ENCODE results near the gene CNTN2.

CNTN2 gene

DNA sequence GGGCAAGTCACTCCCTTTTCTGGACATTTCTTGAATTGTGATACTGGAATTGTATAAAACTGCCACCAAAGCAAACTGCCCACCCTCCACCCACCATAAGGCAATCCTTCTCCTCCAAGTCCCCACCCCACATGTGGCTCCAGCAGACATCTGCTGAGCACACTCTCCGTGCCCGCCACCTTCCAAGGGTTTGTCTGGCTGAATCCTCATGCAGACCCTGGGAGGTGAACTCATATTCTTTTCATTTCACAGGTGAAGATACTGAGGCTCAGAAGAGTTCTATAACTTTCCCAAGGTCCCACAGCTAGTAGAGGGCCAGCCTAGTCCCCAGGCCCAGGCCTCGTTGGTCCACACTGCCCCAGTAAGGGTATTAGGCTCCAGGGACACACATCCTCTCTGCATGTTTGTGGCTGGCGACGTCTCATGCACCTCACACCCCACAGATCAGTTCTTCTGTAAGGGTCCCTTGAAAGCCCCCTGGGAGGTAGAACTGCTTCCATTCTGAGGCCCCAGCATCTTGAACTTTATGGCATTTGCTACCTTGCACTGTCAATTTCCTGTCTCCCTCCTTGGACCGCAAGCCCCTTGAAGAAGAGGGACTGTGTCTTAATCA is 14.1 kb downstream of the CNTN2 start:
- DNase-seq (ENCODE audit: low read depth) = no peak

DNA sequence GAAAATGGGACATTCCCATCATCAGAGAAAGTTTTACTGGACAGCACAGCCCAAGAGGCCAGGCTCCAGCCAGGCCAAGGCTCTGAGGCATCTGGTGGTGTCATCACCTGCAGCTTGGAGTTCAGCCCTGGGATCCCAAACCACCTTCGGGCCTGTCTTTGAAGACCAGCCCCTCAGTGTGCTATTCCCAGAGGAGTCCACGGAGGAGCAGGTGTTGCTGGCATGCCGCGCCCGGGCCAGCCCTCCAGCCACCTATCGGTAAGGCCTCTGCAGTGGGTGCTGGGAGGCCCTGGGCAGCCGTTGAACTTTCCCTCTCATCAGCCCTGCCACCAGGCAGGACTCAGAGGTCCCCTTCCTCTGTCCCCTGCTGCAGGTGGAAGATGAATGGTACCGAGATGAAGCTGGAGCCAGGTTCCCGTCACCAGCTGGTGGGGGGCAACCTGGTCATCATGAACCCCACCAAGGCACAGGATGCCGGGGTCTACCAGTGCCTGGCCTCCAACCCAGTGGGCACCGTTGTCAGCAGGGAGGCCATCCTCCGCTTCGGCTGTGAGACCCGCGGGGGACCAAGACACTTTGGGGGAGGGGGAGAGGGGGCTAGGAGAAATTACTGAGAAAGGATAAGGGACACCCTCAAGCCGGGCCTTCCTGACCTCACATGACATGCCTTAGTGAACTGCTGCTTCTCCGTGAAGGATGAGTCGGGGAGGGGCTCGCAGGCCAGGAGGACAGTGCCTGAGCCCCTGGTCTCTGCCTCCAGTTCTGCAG is 15.0 kb downstream of the CNTN2 start:
- no peak for DNase-seq (ENCODE audit: low read depth)

DNA sequence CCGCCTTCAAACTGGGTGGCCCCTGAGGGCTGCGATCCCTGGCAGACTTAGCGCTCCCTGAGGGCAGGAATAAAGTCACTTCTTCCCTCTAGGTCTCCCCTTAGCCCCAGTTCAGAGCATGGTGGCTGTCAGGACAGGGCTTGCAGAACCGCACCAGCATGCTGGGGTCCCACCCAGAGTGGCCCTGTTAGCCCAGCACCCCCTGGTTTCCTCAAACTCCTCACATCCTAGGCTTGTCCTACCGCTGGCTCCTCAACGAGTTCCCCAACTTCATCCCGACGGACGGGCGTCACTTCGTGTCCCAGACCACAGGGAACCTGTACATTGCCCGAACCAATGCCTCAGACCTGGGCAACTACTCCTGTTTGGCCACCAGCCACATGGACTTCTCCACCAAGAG is 15.8 kb downstream of the CNTN2 start:
- no peak for DNase-seq (ENCODE audit: low read depth)

DNA sequence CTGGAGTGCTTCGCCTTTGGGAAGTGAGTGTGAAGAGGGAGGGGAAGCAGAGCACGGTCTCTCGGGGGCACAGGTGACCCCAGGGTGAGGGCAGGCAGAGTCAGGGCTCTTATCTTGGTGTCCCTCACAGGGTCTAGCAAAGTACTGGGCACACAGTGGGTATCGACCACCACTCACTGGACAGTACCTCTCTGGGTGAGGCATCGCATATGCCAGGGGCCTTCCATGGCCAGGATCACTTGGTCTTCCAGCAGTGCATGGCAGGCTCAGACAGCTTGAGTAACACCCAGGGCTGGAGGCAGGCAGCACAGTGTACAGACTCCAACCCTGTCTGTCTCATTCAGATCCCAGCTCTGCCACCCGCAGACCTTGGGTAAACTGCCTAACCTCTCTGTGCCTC is 16.6 kb downstream of the CNTN2 start:
- DNase-seq (ENCODE audit: low read depth) = no peak

DNA sequence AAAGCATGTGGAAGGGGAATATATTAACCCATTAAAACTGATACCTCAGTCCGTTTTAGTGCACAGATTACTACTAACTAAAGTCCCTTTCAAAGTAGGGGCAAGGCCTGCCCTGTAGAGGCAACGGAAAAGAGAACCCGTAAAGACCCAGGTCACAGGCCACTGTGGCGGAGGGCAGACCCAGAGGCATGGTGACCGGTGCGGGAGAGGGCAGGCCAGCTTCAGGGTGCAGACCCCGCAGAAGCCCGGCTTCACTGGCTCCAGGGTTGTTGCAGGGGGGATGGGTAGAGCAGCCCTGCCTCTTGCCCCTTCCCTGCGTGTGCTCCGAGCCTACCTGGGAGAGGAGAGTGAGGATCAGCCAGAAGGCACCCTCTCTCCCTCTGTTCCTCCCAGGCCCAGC is 17.7 kb downstream of the CNTN2 start:
- DNase-seq (ENCODE audit: low read depth) = no peak

DNA sequence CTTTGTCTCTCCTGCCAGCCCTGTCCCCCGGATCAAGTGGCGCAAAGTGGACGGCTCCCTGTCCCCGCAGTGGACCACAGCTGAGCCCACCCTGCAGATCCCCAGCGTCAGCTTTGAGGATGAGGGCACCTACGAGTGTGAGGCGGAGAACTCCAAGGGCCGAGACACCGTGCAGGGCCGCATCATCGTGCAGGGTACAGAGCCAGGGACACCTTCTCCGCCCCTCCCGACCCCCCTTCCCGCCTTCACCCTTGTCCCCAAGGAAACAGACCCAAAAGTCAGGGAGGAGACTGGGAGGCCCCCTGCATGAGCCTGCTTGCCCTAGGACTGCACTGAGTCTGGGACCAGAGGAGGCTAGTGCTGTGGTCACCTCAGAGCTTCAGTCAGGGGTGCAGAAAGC is 18.2 kb downstream of the CNTN2 start:
- no peak for DNase-seq (ENCODE audit: low read depth)

DNA sequence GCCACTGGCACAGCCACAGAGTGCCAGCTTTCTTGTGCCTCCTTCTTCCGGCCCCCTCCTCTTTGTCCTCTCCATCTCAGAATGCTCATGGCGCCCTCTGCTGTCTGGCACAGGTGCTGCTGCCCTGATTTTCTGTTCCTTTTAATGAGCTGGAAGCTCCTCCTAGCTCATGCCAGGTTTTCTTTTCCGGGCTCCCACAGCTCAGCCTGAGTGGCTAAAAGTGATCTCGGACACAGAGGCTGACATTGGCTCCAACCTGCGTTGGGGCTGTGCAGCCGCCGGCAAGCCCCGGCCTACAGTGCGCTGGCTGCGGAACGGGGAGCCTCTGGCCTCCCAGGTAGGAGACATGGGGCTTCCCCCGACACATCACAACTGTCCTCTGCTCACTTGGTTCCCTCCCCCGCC is 18.7 kb downstream of the CNTN2 start:
- DNase-seq (ENCODE audit: low read depth) = no peak

DNA sequence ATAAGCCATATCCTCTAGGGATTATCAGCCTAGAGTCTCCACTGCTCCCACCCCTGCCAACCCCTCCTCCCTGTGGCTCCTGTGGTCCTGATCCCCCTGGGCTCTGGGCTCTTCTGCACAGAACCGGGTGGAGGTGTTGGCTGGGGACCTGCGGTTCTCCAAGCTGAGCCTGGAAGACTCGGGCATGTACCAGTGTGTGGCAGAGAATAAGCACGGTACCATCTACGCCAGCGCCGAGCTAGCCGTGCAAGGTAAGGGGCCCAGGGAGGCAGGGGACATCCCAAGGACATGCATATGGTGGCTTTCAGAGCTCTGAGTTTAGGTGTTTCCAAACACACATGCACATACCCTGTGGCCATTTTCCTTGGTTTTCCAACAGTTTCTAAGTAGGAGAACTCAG is 19.3 kb downstream of the CNTN2 start:
- DNase-seq (ENCODE audit: low read depth) = no peak

DNA sequence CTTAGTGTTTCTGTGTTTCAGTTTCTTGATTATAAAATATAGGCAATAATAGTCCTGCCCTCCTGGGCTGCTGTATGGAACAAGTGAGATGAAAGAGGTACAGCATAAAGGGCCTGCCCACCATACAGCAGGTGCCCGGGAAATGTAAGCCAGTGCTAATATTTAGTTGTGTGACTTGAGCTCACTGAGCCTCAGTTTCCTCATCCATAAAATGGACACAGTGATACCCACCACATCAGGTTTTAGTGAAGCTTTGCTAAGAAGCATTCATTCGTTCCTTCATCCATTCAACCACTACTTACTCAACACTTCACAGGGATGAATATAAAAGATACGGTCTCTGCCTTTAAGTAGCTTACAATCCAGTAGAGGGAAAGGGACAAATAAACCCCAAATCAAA is 19.9 kb downstream of the CNTN2 start:
- DNase-seq (ENCODE audit: low read depth) = no peak

DNA sequence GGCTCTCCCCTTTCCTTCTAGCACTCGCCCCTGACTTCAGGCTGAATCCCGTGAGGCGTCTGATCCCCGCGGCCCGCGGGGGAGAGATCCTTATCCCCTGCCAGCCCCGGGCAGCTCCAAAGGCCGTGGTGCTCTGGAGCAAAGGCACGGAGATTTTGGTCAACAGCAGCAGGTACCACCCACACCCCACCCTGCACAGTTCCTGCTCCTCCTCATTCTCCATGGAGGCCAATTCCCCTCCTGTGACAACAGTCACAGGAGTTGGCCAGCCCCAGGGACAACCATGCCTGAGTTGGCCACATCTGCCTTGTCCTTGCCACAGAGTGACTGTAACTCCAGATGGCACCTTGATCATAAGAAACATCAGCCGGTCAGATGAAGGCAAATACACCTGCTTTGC is 21.3 kb downstream of the CNTN2 start:
- DNase-seq (ENCODE audit: low read depth) = no peak

DNA sequence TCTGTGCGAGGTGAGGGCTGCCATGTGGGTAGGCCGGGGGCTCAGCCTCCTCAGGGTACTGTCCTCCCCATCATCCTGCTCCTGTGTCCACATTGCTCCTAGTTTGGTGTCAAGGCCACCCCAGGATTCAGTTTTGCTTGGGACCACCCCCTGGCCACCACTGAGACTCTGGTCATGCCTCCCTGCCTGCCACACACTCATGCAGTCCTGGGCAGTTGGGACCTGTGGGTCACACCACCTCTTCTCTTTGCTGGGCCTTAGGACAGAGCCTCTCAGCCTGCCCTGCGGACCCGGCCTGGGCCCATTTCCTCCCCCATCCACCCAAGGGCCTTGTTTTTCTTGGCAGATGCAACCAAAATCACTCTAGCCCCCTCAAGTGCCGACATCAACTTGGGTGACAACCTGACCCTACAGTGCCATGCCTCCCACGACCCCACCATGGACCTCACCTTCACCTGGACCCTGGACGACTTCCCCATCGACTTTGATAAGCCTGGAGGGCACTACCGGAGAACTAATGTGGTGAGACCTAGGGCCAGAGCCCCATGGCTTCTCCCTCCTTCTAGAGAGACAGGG is 21.8 kb downstream of the CNTN2 start:
- DNase-seq (ENCODE audit: low read depth) = no peak

DNA sequence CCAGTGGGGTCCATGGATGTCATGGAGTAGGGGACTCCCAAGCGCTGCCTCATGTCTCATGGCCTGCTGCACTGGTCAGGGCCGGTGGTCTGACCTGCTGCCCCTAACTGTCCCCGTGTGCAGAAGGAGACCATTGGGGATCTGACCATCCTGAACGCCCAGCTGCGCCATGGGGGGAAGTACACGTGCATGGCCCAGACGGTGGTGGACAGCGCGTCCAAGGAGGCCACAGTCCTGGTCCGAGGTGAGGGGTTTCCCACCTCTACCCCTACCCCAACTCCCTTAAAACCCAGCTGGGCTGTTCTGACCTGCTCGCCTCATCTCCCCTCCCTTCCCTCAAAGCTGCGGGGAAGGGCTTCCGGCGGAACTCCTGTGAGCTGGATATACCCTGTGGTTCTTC is 22.7 kb downstream of the CNTN2 start:
- DNase-seq (ENCODE audit: low read depth) = no peak

DNA sequence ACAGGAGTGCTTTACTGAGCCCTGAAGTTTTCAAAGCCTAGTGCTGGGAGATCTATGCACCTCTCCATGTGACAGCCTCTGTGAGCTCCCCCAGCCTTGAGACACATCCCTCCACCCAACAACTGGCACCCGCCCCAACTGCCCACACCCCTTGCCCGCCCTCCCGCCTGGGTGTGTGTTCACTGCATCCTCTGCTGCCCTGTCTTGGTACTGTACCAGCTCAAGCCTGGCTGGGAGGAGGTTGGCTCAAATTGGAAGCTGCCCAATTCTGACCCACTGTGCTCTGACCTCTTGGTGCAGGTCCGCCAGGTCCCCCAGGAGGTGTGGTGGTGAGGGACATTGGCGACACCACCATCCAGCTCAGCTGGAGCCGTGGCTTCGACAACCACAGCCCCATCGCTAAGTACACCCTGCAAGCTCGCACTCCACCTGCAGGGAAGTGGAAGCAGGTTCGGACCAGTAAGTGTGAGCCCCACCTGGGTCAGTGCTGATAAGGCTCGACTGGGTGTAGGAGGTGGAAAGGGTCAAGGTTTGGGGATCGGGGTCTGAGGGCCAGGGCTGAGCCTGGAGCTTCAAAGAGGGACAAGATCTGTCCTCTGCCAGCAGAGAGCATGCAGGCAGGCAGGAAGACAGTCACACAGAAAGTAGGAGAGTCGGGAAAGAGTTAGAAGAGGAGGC is 23.3 kb downstream of the CNTN2 start:
- DNase-seq (ENCODE audit: low read depth) = no peak

DNA sequence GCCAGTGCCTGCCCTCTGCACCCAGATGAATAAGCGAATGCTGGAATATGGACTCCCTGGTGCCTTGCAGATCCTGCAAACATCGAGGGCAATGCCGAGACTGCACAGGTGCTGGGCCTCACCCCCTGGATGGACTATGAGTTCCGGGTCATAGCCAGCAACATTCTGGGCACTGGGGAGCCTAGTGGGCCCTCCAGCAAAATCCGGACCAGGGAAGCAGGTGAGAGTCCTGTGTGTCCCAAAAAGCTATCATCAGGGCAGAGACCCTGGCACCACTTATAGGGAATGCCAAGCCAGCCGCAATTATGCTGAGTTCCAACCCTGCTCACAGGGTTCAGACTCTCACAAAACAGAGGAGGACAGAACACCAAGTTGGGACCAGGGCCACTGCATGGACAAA is 24.0 kb downstream of the CNTN2 start:
- no peak for DNase-seq (ENCODE audit: low read depth)

DNA sequence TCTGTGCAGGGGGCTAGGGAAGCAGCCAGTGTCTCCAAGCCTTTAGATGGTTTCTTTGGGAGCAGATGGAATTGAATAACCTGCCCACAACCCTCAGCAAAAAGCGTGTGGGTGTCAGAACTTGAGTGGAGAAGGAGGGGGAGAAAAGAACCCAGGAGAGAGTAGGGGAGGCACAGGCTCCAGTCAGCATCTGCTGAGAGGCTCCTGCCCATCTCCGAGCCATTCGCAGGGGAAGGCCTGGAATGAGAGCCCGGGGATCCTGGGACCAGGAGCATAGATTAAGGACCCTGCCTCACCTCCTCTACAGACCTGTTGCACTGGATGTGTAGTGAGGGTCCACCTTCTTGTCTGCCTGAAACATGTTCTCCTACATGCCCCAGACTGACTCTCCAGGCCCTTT is 25.0 kb downstream of the CNTN2 start:
- DNase-seq (ENCODE audit: low read depth) = no peak

DNA sequence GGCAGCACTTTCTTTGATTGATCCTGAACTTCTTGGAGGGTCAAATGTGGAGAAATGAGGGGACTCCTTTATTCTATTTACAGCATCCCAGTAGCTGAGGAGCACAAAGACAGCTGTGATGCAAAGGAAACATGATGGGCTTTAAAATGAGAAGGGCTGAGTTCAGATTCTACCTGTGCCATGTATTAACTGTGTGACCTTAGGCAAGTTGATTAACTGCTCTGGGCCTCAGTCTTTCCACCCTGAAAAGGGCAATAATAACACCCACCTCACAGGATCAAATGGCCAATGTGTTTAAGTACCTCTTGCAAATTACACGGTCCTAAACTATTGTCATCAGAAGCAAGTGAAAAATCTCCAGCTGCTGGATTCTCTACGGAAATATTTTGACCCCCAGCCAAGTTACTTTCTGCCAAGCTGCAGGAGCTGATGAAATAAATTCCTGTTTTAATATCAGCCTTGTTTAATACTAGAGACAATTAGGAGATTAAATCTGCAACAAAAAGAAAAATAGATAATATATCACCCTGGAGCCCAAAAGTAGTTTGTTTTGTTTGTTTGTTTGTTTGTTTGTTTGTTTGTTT is 25.5 kb downstream of the CNTN2 start:
- no peak for DNase-seq (ENCODE audit: low read depth)

DNA sequence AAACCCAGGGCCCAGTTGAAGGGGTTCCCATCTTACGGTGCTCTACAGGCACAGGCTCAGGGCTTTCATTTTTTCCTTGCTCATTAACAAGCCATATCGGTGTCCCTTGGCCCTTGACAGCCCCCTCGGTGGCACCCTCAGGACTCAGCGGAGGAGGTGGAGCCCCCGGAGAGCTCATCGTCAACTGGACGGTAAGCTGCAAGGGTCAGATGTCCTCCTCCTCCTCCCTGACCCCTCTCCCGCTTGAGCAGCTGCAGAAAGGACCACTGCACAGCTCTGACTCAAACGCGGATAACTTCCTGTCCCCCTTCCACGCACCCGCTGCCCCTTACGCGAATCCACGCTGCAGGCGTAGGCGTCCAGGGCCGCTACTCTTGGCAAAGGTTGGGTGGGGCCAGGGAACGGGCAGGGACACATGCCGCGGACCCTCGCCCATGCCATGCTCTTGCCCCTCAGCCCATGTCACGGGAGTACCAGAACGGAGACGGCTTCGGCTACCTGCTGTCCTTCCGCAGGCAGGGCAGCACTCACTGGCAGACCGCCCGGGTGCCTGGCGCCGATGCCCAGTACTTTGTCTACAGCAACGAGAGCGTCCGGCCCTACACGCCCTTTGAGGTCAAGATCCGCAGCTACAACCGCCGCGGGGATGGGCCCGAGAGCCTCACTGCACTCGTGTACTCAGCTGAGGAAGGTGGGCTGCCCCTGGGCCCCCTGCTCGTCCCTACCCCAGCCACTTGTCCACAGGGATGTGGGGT is 26.5 kb downstream of the CNTN2 start:
- no peak for DNase-seq (ENCODE audit: low read depth)

DNA sequence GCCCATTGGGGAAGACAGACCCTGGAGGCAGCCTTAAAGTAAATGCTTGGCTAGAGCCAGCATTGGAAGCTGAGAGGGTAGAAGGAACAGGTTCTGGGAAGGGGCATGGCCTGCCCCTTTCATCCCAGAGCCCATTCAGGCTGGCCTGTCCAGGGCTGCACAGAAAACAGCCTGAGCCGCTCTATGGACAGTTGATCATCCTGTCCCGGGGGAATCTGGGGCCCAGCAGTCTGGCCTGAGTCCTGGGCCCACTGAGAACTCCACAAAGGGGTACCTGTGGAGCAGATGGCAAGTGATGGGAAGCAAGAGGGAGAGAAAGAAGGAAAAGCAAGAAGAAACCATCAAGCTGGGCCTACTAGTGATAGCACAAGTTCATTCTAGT is 28.0 kb downstream of the CNTN2 start:
- no peak for DNase-seq (ENCODE audit: low read depth)

DNA sequence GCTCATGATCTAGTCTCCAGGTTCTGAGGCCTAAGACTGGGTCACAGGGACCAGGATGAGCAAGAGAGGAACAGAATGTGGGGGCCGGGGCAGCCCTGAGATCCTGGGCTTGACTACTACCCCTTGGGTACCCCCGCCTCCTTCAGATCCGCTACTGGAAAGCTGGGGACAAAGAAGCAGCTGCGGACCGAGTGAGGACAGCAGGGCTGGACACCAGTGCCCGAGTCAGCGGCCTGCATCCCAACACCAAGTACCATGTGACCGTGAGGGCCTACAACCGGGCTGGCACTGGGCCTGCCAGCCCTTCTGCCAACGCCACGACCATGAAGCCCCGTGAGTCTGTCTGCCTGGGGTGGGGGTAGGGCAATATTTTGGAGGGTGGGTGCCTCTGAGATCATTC is 28.8 kb downstream of the CNTN2 start:
- no peak for DNase-seq (ENCODE audit: low read depth)

DNA sequence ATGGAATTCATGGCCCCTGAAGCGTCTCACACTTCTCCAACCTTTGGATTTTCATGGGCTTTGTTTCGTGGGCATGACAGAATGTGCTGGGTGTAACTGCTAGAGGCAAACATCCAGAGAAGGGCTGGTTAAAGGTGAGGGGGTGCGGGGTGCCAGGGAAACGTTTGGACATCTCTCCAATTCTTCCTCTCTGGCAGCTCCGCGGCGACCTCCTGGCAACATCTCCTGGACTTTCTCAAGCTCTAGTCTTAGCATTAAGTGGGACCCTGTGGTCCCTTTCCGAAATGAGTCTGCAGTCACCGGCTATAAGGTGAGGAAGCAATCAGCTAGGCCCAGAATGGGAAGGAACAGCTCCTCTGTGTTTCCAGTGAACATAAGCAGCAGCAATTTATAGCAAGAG is 29.3 kb downstream of the CNTN2 start:
- no peak for DNase-seq (ENCODE audit: low read depth)

DNA sequence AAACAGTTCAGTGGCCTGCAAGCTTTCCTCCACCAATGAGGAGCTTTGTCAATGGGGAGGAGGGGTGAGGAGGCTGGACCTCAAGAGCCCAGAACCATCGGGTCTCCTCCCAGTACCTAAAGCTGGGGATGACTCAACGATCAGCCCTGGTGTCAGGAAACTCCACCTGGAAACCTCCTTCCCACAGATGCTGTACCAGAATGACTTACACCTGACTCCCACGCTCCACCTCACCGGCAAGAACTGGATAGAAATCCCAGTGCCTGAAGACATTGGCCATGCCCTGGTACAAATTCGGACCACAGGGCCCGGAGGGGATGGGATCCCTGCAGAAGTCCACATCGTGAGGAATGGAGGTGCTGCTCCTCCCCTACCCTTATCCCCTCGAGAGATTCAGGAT is 29.9 kb downstream of the CNTN2 start:
- DNase-seq (ENCODE audit: low read depth) = no peak

DNA sequence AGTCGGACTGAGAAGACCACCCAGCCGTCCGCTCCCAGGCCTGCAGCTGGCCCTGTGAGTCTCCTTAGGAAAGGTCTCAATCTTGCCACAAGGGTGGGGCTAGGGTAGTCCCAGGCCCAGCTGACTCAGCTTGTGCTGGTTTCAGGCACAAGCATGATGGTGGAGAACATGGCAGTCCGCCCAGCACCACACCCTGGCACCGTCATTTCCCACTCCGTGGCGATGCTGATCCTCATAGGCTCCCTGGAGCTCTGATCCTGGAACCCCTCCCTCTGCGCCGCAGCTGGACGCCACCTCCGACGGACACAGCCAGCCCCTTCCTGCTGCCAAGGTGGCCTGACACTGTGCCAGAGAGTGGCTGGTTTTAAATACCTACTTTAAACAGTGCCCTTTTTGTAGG is 30.5 kb downstream of the CNTN2 start:
- no peak for DNase-seq (ENCODE audit: low read depth)

Data from non-pigmented ciliary epithelial cell (primary cell).